Measurements from ENCODE around the gene UBL7. TPM values are rescaled to one million over a fixed set of nuclear protein-coding genes. Genes with fewer than 3 reads are reported as not detected.

UBL7 gene
- total RNA-seq, 4 donors from 2014 or later, result 47.9 to 60.0 (median 52.0) TPM

DNA sequence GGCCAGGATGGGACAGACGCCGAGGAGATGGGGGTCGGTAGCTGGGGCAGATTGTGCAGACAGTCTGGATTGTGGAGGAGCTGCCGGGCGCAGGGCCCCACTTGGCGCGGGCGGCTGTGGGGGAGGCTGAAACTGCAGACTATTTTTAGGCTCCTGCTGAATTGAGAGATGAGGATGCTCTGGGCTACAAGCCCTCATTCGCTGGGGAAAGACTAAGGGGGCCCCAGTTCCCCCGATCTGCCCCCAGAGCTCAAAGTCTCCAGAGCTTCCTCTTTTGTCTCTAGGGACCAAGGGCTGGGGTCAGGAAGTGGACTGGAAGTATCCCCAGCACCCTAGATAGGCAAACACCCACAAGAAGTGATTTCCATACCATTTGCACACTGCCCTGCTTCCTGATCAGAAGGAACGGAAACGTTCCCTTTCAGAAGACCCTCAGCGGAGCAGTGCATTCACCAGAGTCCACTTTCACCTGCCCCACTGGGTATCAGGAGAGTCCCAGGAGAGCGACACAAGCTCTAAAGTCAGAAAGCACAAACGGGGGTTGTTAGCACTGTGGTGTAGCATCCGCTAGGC lies 56.9 kb downstream of the UBL7 start:
- Histone ChIP-seq H3K27ac (no peak overlapping the region), H3K36me3 (no peaks in the 10 kb centered on the region), H3K4me3 (no peak overlapping the region), H3K27me3 (peaks cover 36% of the 10 kb centered on the region), H3K4me1 (peaks cover 0 to 6% (median 0%) of the 10 kb centered on the region in 3 donors), H3K9me3 (no peaks in the 10 kb centered on the region)
- no peak for TF ChIP-seq POLR2AphosphoS5 (IDR thresholded peaks at IDR 0.05)
- no peak for TF ChIP-seq EP300 (IDR thresholded peaks at IDR 0.05)
- TF ChIP-seq, protein P1, sequence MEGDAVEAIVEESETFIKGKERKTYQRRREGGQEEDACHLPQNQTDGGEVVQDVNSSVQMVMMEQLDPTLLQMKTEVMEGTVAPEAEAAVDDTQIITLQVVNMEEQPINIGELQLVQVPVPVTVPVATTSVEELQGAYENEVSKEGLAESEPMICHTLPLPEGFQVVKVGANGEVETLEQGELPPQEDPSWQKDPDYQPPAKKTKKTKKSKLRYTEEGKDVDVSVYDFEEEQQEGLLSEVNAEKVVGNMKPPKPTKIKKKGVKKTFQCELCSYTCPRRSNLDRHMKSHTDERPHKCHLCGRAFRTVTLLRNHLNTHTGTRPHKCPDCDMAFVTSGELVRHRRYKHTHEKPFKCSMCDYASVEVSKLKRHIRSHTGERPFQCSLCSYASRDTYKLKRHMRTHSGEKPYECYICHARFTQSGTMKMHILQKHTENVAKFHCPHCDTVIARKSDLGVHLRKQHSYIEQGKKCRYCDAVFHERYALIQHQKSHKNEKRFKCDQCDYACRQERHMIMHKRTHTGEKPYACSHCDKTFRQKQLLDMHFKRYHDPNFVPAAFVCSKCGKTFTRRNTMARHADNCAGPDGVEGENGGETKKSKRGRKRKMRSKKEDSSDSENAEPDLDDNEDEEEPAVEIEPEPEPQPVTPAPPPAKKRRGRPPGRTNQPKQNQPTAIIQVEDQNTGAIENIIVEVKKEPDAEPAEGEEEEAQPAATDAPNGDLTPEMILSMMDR (IDR thresholded peaks at IDR 0.05), result no peak
- TF ChIP-seq POLR2A (IDR thresholded peaks at IDR 0.05), result no peak
- 27 to 100% methylated on average over 1 to 12 of the region's 16 CpGs for WGBS, 2 donors (ENCODE audit: low coverage in 1 of 2)
- no peak for ATAC-seq

DNA sequence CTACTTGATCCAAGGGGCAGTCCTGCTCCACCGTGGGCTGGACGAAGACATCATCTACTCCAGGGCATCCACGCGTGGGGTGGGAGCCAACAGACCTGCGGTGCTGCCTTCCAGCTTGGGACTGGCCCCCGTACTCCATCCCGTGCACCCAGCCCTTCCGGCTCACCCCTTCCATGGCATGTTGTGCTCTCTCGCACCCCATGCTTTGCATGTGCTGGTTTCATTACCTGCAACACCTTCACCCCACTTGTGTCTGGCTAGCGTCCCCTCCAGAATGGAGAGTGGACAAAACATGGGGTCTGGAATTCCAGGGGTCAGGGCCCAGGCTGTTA lies 57.4 kb downstream of the UBL7 start:
- ATAC-seq, result no peak
- H3K27me3 ChIP-seq, result peaks cover 34% of the 10 kb centered on the region
- no peak for TF ChIP-seq EP300 (IDR thresholded peaks at IDR 0.05)
- TF ChIP-seq, protein P1 (IDR thresholded peaks at IDR 0.05), result no peak
- no peaks in the 10 kb centered on the region for H3K36me3 ChIP-seq
- no CpG with 5 or more reads among the region's 10 CpGs for WGBS, 2 donors (ENCODE audit: low coverage in 1 of 2)
- no peak overlapping the region for H3K27ac ChIP-seq
- peaks cover 0 to 6% (median 0%) of the 10 kb centered on the region in 3 donors for H3K4me1 ChIP-seq
- no peak overlapping the region for H3K4me3 ChIP-seq
- no peaks in the 10 kb centered on the region for H3K9me3 ChIP-seq

DNA sequence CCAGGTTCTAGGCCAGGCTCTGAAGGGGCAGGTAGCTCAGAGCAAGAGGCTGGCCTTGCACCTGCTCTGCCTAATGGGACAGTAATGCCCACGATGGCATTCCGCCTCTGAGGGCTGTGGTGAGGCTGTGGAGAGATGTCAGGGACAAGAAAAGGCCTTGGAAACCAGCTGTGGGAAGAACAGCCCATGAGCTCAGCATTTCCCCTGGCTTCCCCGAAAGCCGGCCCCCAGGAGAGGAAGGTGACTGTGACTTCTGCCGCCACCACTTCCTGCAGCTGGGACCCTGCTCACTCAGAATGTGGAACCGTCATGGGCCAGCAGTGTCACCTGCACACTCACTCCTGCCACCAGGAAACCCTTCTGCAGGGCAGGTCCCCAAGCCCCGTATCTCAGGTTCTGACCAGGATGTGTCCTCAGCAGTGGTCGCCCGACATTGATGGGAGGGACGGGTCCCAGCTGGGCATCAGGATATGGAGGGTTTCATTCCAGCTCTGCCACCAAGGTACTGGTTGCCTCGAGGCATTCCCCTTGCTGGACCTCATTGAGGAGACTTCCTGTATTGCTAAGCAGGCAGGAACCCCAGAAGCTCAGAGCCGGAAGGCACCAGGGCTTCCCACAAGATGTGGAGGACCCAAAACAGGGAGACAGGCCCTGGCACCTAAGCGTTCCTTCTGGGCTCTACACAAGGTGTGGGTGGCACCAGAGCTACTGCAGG lies 57.9 kb downstream of the UBL7 start:
- Histone ChIP-seq H3K36me3 (no peaks in the 10 kb centered on the region), H3K27ac (no peak overlapping the region), H3K4me3 (no peak overlapping the region), H3K4me1 (peaks cover 0 to 6% (median 0%) of the 10 kb centered on the region in 3 donors), H3K27me3 (peaks cover 34% of the 10 kb centered on the region), H3K9me3 (no peaks in the 10 kb centered on the region)
- no peak for ATAC-seq
- no CpG with 5 or more reads among the region's 13 CpGs for WGBS, 2 donors (ENCODE audit: low coverage in 1 of 2)
- TF ChIP-seq POLR2A (IDR thresholded peaks at IDR 0.05) (no peak), POLR2AphosphoS5 (IDR thresholded peaks at IDR 0.05) (no peak), EP300 (IDR thresholded peaks at IDR 0.05) (no peak)
- TF ChIP-seq, protein P1 (IDR thresholded peaks at IDR 0.05), result no peak

DNA sequence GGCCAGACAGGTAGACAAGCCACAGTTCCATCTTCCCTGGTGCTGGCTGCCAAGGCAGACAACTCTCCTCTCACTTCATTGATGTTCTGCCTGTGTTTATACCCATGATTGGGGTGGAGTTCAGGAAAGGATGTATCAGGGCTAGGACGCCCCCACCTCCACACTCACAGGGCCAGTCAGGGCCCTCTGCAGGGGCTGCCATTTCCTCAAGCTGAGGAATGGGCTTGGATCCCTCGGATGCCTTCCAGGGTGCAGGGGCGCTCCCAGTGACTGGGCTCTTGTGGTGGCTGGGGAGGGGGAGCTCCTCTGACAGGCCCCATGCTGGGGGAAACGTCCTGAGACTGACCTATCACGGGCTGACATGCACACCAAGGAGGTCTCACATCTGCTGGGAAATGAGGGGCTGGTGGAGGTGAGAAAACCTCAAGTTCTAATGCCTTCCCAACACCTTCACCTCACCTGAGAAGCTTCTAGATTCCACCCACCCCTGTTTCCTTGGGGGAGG lies 58.6 kb downstream of the UBL7 start:
- no CpG with 5 or more reads among the region's 5 CpGs for WGBS, 2 donors (ENCODE audit: low coverage in 1 of 2)
- Histone ChIP-seq H3K9me3 (no peaks in the 10 kb centered on the region), H3K36me3 (no peaks in the 10 kb centered on the region), H3K4me1 (peaks cover 0 to 6% (median 0%) of the 10 kb centered on the region in 3 donors), H3K4me3 (no peak overlapping the region), H3K27ac (no peak overlapping the region), H3K27me3 (peaks cover 34% of the 10 kb centered on the region)
- TF ChIP-seq, protein P1 (IDR thresholded peaks at IDR 0.05), result no peak
- TF ChIP-seq EP300 (IDR thresholded peaks at IDR 0.05) (no peak), POLR2AphosphoS5 (IDR thresholded peaks at IDR 0.05) (no peak), POLR2A (IDR thresholded peaks at IDR 0.05) (no peak)
- no peak for ATAC-seq

Data from gastroesophageal sphincter (tissue), 4 donors.